Chondrocyte (in vitro differentiated cells): ENCODE measurements around the gene ZNF148. TPM values are rescaled to one million over a fixed set of nuclear protein-coding genes. Genes with fewer than 3 reads are reported as not detected.

ENCODE experiments used
- DNase-seq: peaks from one replicate; pipeline ENCODE4 v3.0.0; 2021; ENCODE audit warnings: mixed read lengths, low spot score
- H3K27ac Mint-ChIP-seq: one replicate; pipeline ENCODE4 v1.8.0; 2021; ENCODE audit warnings: mild to moderate bottlenecking, moderate library complexity, mixed read lengths; ENCODE audit not compliant: unreplicated experiment
- H3K27me3 Mint-ChIP-seq: 2 replicates; pipeline ENCODE4 v1.8.0; 2021; ENCODE audit warnings: low read depth, mixed read lengths
- H3K36me3 Mint-ChIP-seq: 2 replicates; pipeline ENCODE4 v1.8.0; 2021; ENCODE audit warnings: low read depth, mixed read lengths
- H3K4me1 Mint-ChIP-seq: 2 replicates; pipeline ENCODE4 v1.8.0; 2021; ENCODE audit warnings: low read depth, mild to moderate bottlenecking, mixed read lengths
- H3K4me3 Mint-ChIP-seq: one replicate; pipeline ENCODE4 v1.8.0; 2021; ENCODE audit warnings: mild to moderate bottlenecking, moderate library complexity, mixed read lengths; ENCODE audit not compliant: unreplicated experiment
- H3K9me3 Mint-ChIP-seq: 2 replicates; pipeline ENCODE4 v1.8.0; 2021; ENCODE audit warnings: low read depth, mixed read lengths
- total RNA-seq: library from RNA; stranded (reverse); gene quantifications from 3 replicates; pipeline ENCODE4 v1.2.1, GENCODE V29; 2021
- TF ChIP-seq, protein P1 (sequence below): fragments of 200-600 bp; sonication (generic); IDR thresholded peaks from 2 replicates; pipeline ENCODE4 v1.5.0; 2021; ENCODE audit warnings: antibody characterized with exemption, mild to moderate bottlenecking, moderate library complexity

The ZNF148 gene
- total RNA-seq, 1 donor from 2014 or later, result 45.9 TPM

DNA sequence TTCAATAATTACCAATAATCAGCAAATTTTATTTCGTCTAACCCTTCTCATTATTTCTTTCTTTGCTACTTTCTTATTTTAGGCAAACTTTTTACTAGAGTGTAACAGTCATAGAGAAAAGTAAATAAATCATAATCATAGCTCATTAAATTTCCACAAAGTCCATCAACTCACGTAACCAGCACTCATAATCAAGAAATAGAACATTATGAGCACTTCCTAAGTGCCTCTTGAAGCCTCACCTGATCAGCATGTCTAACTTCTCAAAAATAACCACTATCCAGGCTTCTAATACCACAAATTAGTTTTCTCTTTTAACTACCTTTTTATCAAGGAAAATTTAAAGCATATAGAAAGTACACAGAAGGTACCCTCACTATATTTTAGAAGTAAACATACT lies 124.2 kb downstream of the ZNF148 start:
- Mint-ChIP-seq H3K27ac (no peak overlapping the region), H3K4me3 (no peak overlapping the region), H3K4me1 (no peaks in the 10 kb centered on the region), H3K9me3 (no peaks in the 10 kb centered on the region), H3K27me3 (no peaks in the 10 kb centered on the region), H3K36me3 (peaks cover 7% of the 10 kb centered on the region)
- TF ChIP-seq, protein P1, sequence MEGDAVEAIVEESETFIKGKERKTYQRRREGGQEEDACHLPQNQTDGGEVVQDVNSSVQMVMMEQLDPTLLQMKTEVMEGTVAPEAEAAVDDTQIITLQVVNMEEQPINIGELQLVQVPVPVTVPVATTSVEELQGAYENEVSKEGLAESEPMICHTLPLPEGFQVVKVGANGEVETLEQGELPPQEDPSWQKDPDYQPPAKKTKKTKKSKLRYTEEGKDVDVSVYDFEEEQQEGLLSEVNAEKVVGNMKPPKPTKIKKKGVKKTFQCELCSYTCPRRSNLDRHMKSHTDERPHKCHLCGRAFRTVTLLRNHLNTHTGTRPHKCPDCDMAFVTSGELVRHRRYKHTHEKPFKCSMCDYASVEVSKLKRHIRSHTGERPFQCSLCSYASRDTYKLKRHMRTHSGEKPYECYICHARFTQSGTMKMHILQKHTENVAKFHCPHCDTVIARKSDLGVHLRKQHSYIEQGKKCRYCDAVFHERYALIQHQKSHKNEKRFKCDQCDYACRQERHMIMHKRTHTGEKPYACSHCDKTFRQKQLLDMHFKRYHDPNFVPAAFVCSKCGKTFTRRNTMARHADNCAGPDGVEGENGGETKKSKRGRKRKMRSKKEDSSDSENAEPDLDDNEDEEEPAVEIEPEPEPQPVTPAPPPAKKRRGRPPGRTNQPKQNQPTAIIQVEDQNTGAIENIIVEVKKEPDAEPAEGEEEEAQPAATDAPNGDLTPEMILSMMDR, result no peak
- no peak for DNase-seq

DNA sequence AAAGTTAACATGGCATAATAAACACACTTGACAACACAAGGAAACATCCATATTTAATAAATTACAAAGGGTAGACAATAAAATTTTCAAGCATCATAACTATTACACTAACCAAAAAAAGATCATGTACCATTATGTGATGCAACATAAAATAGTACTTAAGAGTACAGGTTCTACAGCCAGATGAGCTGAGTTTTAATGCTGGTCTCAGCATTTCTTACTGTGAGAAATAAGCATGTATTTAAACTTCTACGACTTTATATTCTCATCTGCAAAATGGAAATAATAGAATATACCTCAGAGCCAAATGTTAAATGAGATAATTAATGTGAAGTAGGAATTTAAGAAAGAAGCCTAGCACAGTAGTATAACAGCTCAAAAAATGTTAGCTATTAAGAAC lies 128.9 kb downstream of the ZNF148 start:
- Mint-ChIP-seq H3K4me3 (no peak overlapping the region), H3K36me3 (peaks cover 13% of the 10 kb centered on the region), H3K27ac (no peak overlapping the region), H3K27me3 (no peaks in the 10 kb centered on the region), H3K4me1 (peaks cover 2% of the 10 kb centered on the region), H3K9me3 (no peaks in the 10 kb centered on the region)
- no peak for DNase-seq
- TF ChIP-seq, protein P1, result no peak

DNA sequence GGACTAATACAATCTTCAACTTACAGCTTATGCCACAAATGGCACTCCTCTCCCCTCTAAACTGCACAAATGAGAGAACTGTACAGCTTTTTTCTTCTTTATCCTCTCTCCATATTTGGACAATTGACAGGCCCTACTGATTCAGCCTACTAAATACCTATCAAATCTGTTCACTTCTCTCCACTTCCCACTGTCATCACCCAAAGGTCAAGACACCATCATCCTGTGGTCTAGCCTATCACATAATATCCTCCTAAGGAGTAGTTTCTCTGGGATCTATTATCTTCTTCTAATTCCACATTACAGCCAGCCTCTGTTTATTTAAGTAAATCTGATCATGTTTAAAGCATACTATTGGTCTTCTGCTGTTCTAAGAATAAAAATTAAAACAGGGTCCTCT lies 129.6 kb downstream of the ZNF148 start:
- DNase-seq, result no peak
- peaks cover 15% of the 10 kb centered on the region for H3K36me3 Mint-ChIP-seq
- H3K4me3 Mint-ChIP-seq, result no peak overlapping the region
- no peaks in the 10 kb centered on the region for H3K27me3 Mint-ChIP-seq
- TF ChIP-seq, protein P1, result no peak
- H3K9me3 Mint-ChIP-seq, result no peaks in the 10 kb centered on the region
- peaks cover 9% of the 10 kb centered on the region for H3K4me1 Mint-ChIP-seq
- no peak overlapping the region for H3K27ac Mint-ChIP-seq

DNA sequence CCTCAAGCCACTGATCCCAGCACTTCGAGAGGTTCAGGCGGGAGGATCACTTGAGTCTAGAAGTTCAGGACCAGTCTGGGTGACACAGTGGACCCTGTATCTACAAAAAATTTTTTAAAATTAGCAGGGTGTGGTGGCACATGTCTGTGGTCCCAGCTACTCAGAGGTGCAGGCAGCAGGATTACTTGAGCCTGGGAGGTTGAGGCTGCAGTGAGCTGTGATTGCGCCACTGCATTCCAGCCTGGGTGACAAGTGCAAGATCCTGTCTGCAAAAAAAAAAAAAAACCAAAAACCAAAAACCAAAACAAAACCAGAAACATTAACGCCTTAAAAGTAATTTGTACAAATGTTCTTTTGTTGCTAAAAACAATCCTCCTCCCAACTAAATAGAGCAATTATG lies 134.6 kb downstream of the ZNF148 start:
- Mint-ChIP-seq H3K9me3 (no peaks in the 10 kb centered on the region), H3K4me1 (peaks cover 23% of the 10 kb centered on the region), H3K27ac (no peak overlapping the region), H3K27me3 (no peaks in the 10 kb centered on the region), H3K4me3 (no peak overlapping the region), H3K36me3 (peaks cover 17% of the 10 kb centered on the region)
- TF ChIP-seq, protein P1, result no peak
- DNase-seq, result no peak

DNA sequence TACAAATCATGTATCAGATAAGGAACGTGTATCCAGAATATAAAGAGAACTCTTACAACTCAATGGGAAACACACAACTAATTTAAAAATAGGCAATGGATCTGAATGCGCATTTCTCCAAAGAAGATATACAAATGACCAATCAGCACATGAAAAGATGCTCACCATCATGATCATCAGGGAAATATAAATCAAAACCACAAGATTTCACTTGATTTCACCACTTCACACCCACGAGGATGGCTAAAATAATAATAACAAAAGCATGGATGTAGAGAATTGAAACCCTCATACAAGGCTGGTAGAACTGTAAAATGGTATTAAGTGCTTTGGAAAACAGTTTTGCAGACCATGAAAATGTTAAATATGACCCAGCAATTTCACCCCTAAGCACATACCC lies 135.9 kb downstream of the ZNF148 start:
- no peak overlapping the region for H3K4me3 Mint-ChIP-seq
- H3K27me3 Mint-ChIP-seq, result no peaks in the 10 kb centered on the region
- no peaks in the 10 kb centered on the region for H3K9me3 Mint-ChIP-seq
- H3K27ac Mint-ChIP-seq, result no peak overlapping the region
- H3K4me1 Mint-ChIP-seq, result peaks cover 23% of the 10 kb centered on the region
- peaks cover 14% of the 10 kb centered on the region for H3K36me3 Mint-ChIP-seq
- DNase-seq, result no peak
- TF ChIP-seq, protein P1, result no peak
